Renal cortex interstitium (tissue), 11 donors: Measurements from ENCODE around the gene LMNA. TPM values are rescaled to one million over a fixed set of nuclear protein-coding genes. Genes with fewer than 3 reads are reported as not detected.

Experiments used
- DNase-seq, 11 donors: peaks; one replicate each; pipeline ENCODE4 v3.0.0-alpha.2; 2013; ENCODE audit warnings: low read depth in 9 of 11, low spot score in 4 of 11; ENCODE audit errors: extremely low read depth in 1 of 11
- polyA plus RNA-seq, 3 donors: library from polyadenylated mRNA; unstranded; fragments of 120-200 nt; gene quantifications; one replicate each; pipeline ENCODE4 v1.2.1, GENCODE V29; 2013; ENCODE audit not compliant: insufficient read length in 3 of 3

LMNA gene
- polyA plus RNA-seq, 3 donors = 67.7 to 140 (median 93.9) TPM

- no peak for DNase-seq
These were observed 15.2 kb upstream of the LMNA start for GRCh38 chr1:156099282-156099681.

GRCh38 chr1:156100205-156100995 lies 14.1 kb upstream of the LMNA start:
- DNase-seq = no peak

GRCh38 chr1:156101880-156102279 lies 12.6 kb upstream of the LMNA start:
- no peak for DNase-seq

- DNase-seq = no peak
These were observed 11.6 kb upstream of the LMNA start for GRCh38 chr1:156102633-156103511.

- DNase-seq = no peak
These were observed 11.0 kb upstream of the LMNA start for GRCh38 chr1:156103521-156103947.

GRCh38 chr1:156104065-156104810 lies 10.3 kb upstream of the LMNA start:
- peak in 2 of 11 donors; percentile 73 to 85 for DNase-seq

GRCh38 chr1:156104861-156105832 lies 9.4 kb upstream of the LMNA start:
- DNase-seq = no peak

- DNase-seq = no peak
These were observed 7.7 kb upstream of the LMNA start for GRCh38 chr1:156106624-156107488.

- DNase-seq = no peak
These were observed 6.5 kb upstream of the LMNA start for GRCh38 chr1:156108057-156108456.

- DNase-seq = no peak
These were observed 5.8 kb upstream of the LMNA start for GRCh38 chr1:156108664-156109241.

GRCh38 chr1:156110252-156110651 lies 4.3 kb upstream of the LMNA start:
- DNase-seq = no peak

GRCh38 chr1:156111355-156111962 lies 3.1 kb upstream of the LMNA start:
- no peak for DNase-seq

- no peak for DNase-seq
These were observed 2.0 kb upstream of the LMNA start for GRCh38 chr1:156112276-156113137.

- DNase-seq = no peak
These were observed 1.1 kb upstream of the LMNA start for GRCh38 chr1:156113282-156113950.

- no peak for DNase-seq
These were observed 505 bp downstream of the LMNA start for GRCh38 chr1:156114919-156115513.
